LNCaP clone FGC (cell line): ENCODE measurements around the gene AATK.

ENCODE experiments used
- DNase-seq: peaks from one replicate; pipeline ENCODE4 v3.0.0-alpha.2; 2011; ENCODE audit warnings: low read depth
- H3K4me3 ChIP-seq: 2 replicates; pipeline ENCODE4 v1.5.1; 2011; ENCODE audit warnings: mild to moderate bottlenecking, low read depth, low read length, control low read depth
- CTCF ChIP-seq: IDR thresholded peaks from 2 replicates; pipeline ENCODE4 v1.5.1; 2012; ENCODE audit warnings: mild to moderate bottlenecking; ENCODE audit not compliant: control insufficient read depth, insufficient read depth; ENCODE audit errors: extremely low read depth

AATK gene

GRCh38 chr17:81076141-81076679 lies 89.8 kb downstream of the AATK start:
- TF ChIP-seq CTCF, result no peak
- no peak overlapping the region for H3K4me3 ChIP-seq
- no peak for DNase-seq

GRCh38 chr17:81075307-81075706 lies 90.7 kb downstream of the AATK start:
- TF ChIP-seq CTCF, result no peak
- no peak overlapping the region for H3K4me3 ChIP-seq
- no peak for DNase-seq

GRCh38 chr17:81074875-81075274 lies 91.1 kb downstream of the AATK start:
- no peak for DNase-seq
- TF ChIP-seq CTCF, result no peak
- H3K4me3 ChIP-seq, result no peak overlapping the region

GRCh38 chr17:81073967-81074839 lies 91.8 kb downstream of the AATK start:
- no peak overlapping the region for H3K4me3 ChIP-seq
- TF ChIP-seq CTCF, result no peak
- DNase-seq, result no peak

- H3K4me3 ChIP-seq, result no peak overlapping the region
- TF ChIP-seq CTCF, result no peak
- DNase-seq, result no peak
These were observed 94.0 kb downstream of the AATK start for GRCh38 chr17:81071761-81072741.

- H3K4me3 ChIP-seq, result no peak overlapping the region
- no peak for DNase-seq
- TF ChIP-seq CTCF, result no peak
These were observed 95.3 kb downstream of the AATK start for GRCh38 chr17:81070541-81071246.
